ENCODE measurements around the gene FGGY. TPM values are rescaled to one million over a fixed set of nuclear protein-coding genes. Genes with fewer than 3 reads are reported as not detected.

The FGGY gene
- total RNA-seq, 4 donors from 2014 or later, result 12.4 to 17.5 (median 16.1) TPM

DNA sequence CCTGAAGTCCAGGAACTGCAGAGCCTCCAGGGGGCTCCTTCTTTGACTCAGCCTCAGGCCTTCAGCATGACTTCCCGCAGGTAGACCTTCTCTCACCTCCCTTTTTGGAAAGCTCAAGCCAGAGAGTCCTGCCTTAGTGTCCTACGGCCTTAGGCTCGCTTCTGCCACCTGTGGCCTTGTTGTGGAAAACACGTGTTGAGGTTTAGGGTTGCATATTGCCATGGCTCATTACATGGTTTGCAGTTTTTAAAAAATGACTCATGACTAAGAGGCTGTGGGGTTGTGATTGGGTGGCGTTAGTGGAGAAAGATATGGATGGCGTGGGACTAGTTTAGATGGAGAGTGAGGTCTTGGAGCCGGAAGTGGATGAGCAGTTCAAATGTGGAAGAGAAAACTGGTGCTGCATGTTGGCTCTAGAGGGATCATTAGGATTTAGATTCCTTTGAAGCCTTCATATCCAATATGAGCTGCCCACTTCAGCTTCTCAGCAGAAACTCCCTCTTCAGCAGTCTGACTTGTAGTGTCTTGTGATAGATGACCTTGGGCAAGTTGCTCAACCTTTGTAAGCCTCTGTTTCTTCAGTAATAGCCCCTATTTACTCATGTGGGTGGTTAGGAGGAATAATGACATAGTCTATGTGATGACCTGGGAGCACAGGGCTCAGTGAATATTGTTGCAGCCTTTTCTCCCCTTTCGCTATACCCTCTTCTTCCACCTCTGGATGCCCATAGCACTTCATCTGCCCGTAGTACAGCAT, 6.5 kb upstream of the FGGY start:
- WGBS, result 72% methylated on average over 9 of the region's 9 CpGs

GRCh38 chr1:59291561-59291960, 5.3 kb upstream of the FGGY start:
- Histone ChIP-seq H3K27ac (no peak overlapping the region), H3K4me3 (no peak overlapping the region), H3K4me1 (peaks cover 9% of the 10 kb centered on the region), H3K27me3 (no peaks in the 10 kb centered on the region), H3K36me3 (no peaks in the 10 kb centered on the region), H3K9me3 (no peaks in the 10 kb centered on the region)
- no peak for TF ChIP-seq POLR2A (IDR thresholded peaks at IDR 0.05)
- TF ChIP-seq EP300 (IDR thresholded peaks at IDR 0.05), result no peak
- TF ChIP-seq, protein P1, sequence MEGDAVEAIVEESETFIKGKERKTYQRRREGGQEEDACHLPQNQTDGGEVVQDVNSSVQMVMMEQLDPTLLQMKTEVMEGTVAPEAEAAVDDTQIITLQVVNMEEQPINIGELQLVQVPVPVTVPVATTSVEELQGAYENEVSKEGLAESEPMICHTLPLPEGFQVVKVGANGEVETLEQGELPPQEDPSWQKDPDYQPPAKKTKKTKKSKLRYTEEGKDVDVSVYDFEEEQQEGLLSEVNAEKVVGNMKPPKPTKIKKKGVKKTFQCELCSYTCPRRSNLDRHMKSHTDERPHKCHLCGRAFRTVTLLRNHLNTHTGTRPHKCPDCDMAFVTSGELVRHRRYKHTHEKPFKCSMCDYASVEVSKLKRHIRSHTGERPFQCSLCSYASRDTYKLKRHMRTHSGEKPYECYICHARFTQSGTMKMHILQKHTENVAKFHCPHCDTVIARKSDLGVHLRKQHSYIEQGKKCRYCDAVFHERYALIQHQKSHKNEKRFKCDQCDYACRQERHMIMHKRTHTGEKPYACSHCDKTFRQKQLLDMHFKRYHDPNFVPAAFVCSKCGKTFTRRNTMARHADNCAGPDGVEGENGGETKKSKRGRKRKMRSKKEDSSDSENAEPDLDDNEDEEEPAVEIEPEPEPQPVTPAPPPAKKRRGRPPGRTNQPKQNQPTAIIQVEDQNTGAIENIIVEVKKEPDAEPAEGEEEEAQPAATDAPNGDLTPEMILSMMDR (IDR thresholded peaks at IDR 0.05), result no peak
- TF ChIP-seq POLR2AphosphoS5 (IDR thresholded peaks at IDR 0.05), result no peak
- DNase-seq (ENCODE audit: low spot score in 2 of 2), result no peak

More for the DNA sequence above, 6.5 kb upstream of the FGGY start:
- no peaks in the 10 kb centered on the region for H3K9me3 ChIP-seq
- H3K27ac ChIP-seq, result no peak overlapping the region
- TF ChIP-seq POLR2A (IDR thresholded peaks at IDR 0.05) (no peak), EP300 (IDR thresholded peaks at IDR 0.05) (no peak), POLR2AphosphoS5 (IDR thresholded peaks at IDR 0.05) (no peak)
- TF ChIP-seq, protein P1 (IDR thresholded peaks at IDR 0.05), result peak in 1 of 2 donors; percentile 17
- H3K4me1 ChIP-seq, result no peaks in the 10 kb centered on the region
- H3K27me3 ChIP-seq, result no peaks in the 10 kb centered on the region
- no peak for DNase-seq (ENCODE audit: low spot score in 2 of 2)
- no peaks in the 10 kb centered on the region for H3K36me3 ChIP-seq
- no peak overlapping the region for H3K4me3 ChIP-seq

DNA sequence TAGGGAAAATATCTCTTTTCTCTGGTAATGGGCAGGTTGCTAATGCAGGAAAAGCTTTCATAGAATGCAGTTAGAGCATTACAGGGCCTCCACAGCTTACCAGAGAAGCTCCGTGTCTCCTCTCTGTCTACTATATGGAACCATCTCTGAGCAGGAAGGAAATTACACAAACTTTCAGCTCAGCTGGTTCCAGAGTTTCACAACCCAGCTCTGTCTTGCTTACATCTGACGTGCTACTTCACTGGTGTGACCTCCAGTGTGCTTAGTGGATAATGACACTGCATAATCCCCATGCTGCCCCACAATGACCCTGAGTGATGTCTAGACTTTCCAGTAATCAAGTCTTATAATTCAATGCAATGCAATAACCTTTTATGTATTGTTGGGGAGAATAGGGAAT, 4.3 kb upstream of the FGGY start:
- TF ChIP-seq, protein P1 (IDR thresholded peaks at IDR 0.05), result no peak
- peak in 1 of 3 donors; percentile 41 for TF ChIP-seq POLR2AphosphoS5 (IDR thresholded peaks at IDR 0.05)
- Histone ChIP-seq H3K36me3 (no peaks in the 10 kb centered on the region), H3K9me3 (no peaks in the 10 kb centered on the region), H3K4me3 (no peak overlapping the region), H3K27ac (no peak overlapping the region), H3K4me1 (peaks cover 14% of the 10 kb centered on the region), H3K27me3 (no peaks in the 10 kb centered on the region)
- 83% methylated on average over 2 of the region's 2 CpGs for WGBS
- DNase-seq (ENCODE audit: low spot score in 2 of 2), result peak in 1 of 2 donors; percentile 77

DNA sequence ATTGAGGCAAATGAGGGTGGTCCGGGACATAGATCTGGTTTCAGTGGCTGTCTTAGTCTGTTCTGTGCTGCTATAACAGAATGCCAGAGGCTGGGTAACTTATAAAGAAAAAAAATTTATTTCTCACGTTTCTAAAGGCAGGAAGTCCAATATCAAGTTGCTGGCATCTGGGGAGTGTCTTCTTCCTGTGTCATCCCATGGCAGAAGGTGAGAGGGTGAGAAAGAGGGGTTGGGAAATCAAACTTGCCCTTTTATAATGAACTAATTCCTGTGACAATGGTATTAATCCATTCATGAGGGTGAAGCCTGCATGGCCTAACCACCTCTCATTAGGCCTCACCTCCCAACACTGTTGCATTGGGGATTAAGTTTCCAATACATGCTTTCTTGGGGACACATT, 3.7 kb upstream of the FGGY start:
- 62% methylated on average over 2 of the region's 2 CpGs for WGBS
- no peak for DNase-seq (ENCODE audit: low spot score in 2 of 2)
- Histone ChIP-seq H3K36me3 (no peaks in the 10 kb centered on the region), H3K9me3 (no peaks in the 10 kb centered on the region), H3K4me3 (no peak overlapping the region), H3K27me3 (no peaks in the 10 kb centered on the region), H3K27ac (no peak overlapping the region), H3K4me1 (peaks cover 21% of the 10 kb centered on the region)
- TF ChIP-seq, protein P1 (IDR thresholded peaks at IDR 0.05), result no peak
- no peak for TF ChIP-seq EP300 (IDR thresholded peaks at IDR 0.05)

GRCh38 chr1:59293849-59294248, 3.0 kb upstream of the FGGY start:
- no peaks in the 10 kb centered on the region for H3K9me3 ChIP-seq
- no peak for DNase-seq (ENCODE audit: low spot score in 2 of 2)
- peaks cover 25% of the 10 kb centered on the region for H3K4me1 ChIP-seq
- TF ChIP-seq POLR2A (IDR thresholded peaks at IDR 0.05) (no peak), EP300 (IDR thresholded peaks at IDR 0.05) (no peak), POLR2AphosphoS5 (IDR thresholded peaks at IDR 0.05) (no peak)
- TF ChIP-seq, protein P1 (IDR thresholded peaks at IDR 0.05), result no peak
- 90% methylated on average over 12 of the region's 12 CpGs for WGBS
- H3K4me3 ChIP-seq, result no peak overlapping the region
- H3K27ac ChIP-seq, result no peak overlapping the region
- no peaks in the 10 kb centered on the region for H3K36me3 ChIP-seq
- no peaks in the 10 kb centered on the region for H3K27me3 ChIP-seq
